A673 (cell line): ENCODE results near the gene ING5. TPM values are rescaled to one million over a fixed set of nuclear protein-coding genes. Genes with fewer than 3 reads are reported as not detected.

Source experiments
- BruUV-seq: library from RNA; stranded (reverse); fragments of 400-500 nt; replicated peaks from 2 replicates; lab custom pipeline; 2021; lab: Mats Ljungman, UMichigan
- CTCF ChIA-PET: fragments of 300-600 bp; sonication (Branson Sonifier 250); formaldehyde crosslinking; loops from one replicate; lab custom pipeline; 2022; ENCODE audit warnings: antibody characterized with exemption; lab: Charles Lee
- POLR2A ChIA-PET: fragments of 300-600 bp; sonication (Branson Sonifier 250); formaldehyde crosslinking; loops from one replicate; lab custom pipeline; 2022; ENCODE audit warnings: antibody characterized with exemption; ENCODE audit not compliant: low non-redundant PET; lab: Charles Lee
- DNase-seq: peaks from one replicate; pipeline ENCODE4 v3.0.0-alpha.2; 2015; ENCODE audit warnings: low spot score
- H3K27ac ChIP-seq: fragments of 200-600 bp; sonication (generic); 2 replicates; pipeline ENCODE4 v1.5.1; 2016; ENCODE audit warnings: mixed run types, low read depth, mild to moderate bottlenecking, mixed read lengths, antibody characterized with exemption, low read length; ENCODE audit not compliant: poor library complexity, severe bottlenecking
- H3K27me3 ChIP-seq: fragments of 200-600 bp; sonication (generic); replicated peaks from 2 replicates; pipeline ENCODE4 v1.6.1; 2017; ENCODE audit warnings: mixed run types, low read depth, mild to moderate bottlenecking, mixed read lengths, antibody characterized with exemption, low read length; ENCODE audit not compliant: insufficient read depth, poor library complexity
- H3K36me3 ChIP-seq: fragments of 200-600 bp; sonication (generic); 2 replicates; pipeline ENCODE4 v1.6.1; 2016; ENCODE audit warnings: mixed run types, mild to moderate bottlenecking, mixed read lengths, antibody characterized with exemption, low read length; ENCODE audit not compliant: insufficient read depth, poor library complexity, severe bottlenecking
- H3K4me1 ChIP-seq: fragments of 200-600 bp; sonication (generic); 2 replicates; pipeline ENCODE4 v1.6.1; 2017; ENCODE audit warnings: mixed run types, mild to moderate bottlenecking, mixed read lengths, antibody characterized with exemption, low read length; ENCODE audit not compliant: insufficient read depth, poor library complexity, severe bottlenecking
- H3K4me3 ChIP-seq: fragments of 200-600 bp; sonication (generic); 2 replicates; pipeline ENCODE4 v1.5.1; 2016; ENCODE audit warnings: low read depth, mixed run types, mild to moderate bottlenecking, mixed read lengths, low read length; ENCODE audit not compliant: poor library complexity, severe bottlenecking
- H3K9me3 ChIP-seq: fragments of 200-600 bp; sonication (generic); 2 replicates; pipeline ENCODE4 v1.6.1; 2016; ENCODE audit warnings: mixed run types, low read depth, mild to moderate bottlenecking, mixed read lengths, antibody characterized with exemption, low read length; ENCODE audit not compliant: poor library complexity, severe bottlenecking
- CTCF ChIP-seq: fragments of 300-800, 200-600 bp; sonication (generic); conservative IDR thresholded peaks from 2 replicates; pipeline ENCODE4 v1.5.1; 2017; ENCODE audit warnings: low read depth, mild to moderate bottlenecking, antibody characterized with exemption, low read length, moderate library complexity, mixed read lengths
- EZH2 ChIP-seq: fragments of 200-600 bp; sonication (generic); IDR thresholded peaks from 2 replicates; pipeline ENCODE4 v1.6.1; 2017; ENCODE audit warnings: borderline replicate concordance, low read depth, mild to moderate bottlenecking, mixed read lengths, antibody characterized with exemption, low read length; ENCODE audit not compliant: poor library complexity, severe bottlenecking
- intact Hi-C: fragments of 100-400 bp; cut with micrococcal nuclease; formaldehyde crosslinking; loops from one replicate; pipeline ENCODE4 v1.10.0; 2022; ENCODE audit not compliant: unreplicated experiment
- total RNA-seq: library from RNA; stranded (reverse); gene quantifications from 2 replicates; pipeline ENCODE4 v1.2.3, GENCODE V29; 2021

ING5 gene
- total RNA-seq, 1 experiment from 2014 or later: 70.3 TPM

DNA sequence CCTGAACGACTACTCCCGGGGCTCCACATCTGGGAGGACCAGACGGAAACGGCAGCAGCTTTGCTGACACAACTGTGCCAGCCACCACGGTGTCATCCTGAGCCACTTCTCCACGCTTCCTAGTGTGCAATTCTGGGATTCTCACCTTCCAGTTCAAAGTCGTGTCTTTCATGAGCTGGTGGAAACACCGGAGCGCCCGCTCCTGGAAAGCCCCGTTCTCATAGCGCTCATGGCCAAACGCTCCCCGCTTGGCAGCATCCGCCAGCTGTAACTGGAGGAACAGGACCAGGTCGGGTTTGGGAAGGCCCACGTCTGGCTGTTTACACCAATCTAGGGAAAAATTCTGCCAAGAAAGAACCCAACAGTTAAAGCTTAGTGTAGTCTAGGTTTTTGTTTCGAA is 23.5 kb upstream of the ING5 start:
- Histone ChIP-seq H3K4me1 (no peaks in the 10 kb centered on the region), H3K9me3 (no peaks in the 10 kb centered on the region), H3K4me3 (no peak overlapping the region), H3K27me3 (no peaks in the 10 kb centered on the region), H3K36me3 (peaks cover 78% of the 10 kb centered on the region), H3K27ac (no peak overlapping the region)
- no peak for DNase-seq
- ChIA-PET CTCF (no interaction called here), POLR2A (no interaction called here)
- intact Hi-C loops: no loop called here
- TF ChIP-seq CTCF: no peak
- no TSS peak for BruUV-seq

DNA sequence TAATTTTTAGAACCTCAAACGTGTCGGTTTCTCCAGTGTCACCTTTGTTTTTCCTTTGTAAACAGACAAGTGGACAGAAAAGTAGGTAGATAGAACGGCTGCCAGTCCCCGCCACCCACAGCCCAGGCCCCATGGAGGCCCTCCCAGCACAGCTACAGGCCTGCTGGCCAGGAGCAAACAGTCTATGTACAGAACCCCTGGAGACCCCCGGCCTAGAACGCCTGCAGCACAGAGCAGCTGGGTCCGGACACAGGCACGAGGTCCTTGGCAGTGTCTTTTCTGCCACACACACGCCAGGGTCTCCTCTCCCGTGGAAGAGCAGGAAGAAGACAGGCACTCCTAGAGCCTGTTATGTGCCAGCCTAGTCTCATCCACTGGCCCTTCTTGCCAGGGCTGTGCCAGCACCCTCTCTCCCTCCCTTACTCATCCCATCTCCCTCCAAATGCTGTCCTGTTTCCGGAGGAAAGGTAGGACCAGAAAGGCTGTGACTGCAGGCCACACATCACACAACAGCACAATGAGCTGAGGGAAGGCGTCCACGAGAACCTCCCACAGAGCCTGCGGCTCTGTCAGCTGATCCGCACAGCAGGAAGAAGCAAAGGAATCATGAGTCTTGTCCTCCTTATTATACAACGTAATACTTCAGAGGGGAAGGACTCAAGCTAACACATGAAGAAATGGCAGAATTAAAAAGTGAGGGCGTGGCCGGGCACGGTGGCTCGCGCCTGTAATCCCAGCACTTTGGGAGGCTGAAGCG is 22.9 kb upstream of the ING5 start:
- no TSS peak for BruUV-seq
- intact Hi-C loops: no loop called here
- CTCF ChIA-PET: no interaction called here

DNA sequence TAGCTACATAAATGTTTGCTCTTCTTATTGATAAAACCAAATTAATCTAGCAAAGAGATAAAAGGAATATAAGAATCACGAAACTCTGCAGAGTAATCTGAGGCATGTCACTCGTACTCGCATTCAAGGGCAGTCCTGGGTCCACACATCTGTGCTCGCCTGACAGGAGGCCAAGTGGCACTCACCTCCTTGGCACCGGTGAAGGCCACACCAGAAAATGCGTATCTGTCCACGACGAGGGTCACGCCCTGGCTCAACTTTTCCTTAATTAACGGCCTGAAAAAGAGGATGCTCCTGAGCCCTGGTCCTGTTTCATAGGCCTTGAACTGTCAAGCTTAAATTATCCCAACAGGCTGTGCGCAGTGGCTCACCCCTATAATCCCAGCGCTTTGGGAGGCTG is 21.8 kb upstream of the ING5 start:
- CTCF ChIA-PET: no interaction called here
- no peaks in the 10 kb centered on the region for H3K9me3 ChIP-seq
- no peak overlapping the region for H3K4me3 ChIP-seq
- peaks cover 90% of the 10 kb centered on the region for H3K36me3 ChIP-seq
- no peaks in the 10 kb centered on the region for H3K4me1 ChIP-seq
- BruUV-seq: no TSS peak
- POLR2A ChIA-PET: no interaction called here
- DNase-seq: no peak
- TF ChIP-seq CTCF (no peak), EZH2 (no peak)
- intact Hi-C loops: no loop called here
- H3K27ac ChIP-seq: no peak overlapping the region
- H3K27me3 ChIP-seq: no peaks in the 10 kb centered on the region

More for the DNA sequence above, 22.9 kb upstream of the ING5 start:
- Histone ChIP-seq H3K4me3 (no peak overlapping the region), H3K9me3 (no peaks in the 10 kb centered on the region), H3K27ac (no peak overlapping the region), H3K27me3 (no peaks in the 10 kb centered on the region), H3K36me3 (peaks cover 84% of the 10 kb centered on the region), H3K4me1 (no peaks in the 10 kb centered on the region)
- no peak for DNase-seq
- POLR2A ChIA-PET: no interaction called here
- no peak for TF ChIP-seq EZH2
- no peak for TF ChIP-seq CTCF
